ENCODE measurements around the gene COLEC12. TPM values are rescaled to one million over a fixed set of nuclear protein-coding genes. Genes with fewer than 3 reads are reported as not detected.

The COLEC12 gene
- total RNA-seq, 3 donors from 2014 or later (not counting 1 experiment from before 2014, with no cell fraction given), result not detected

GRCh38 chr18:410047-410455 is 90.5 kb downstream of the COLEC12 start:
- H3K4me3 Mint-ChIP-seq, result no peak overlapping the region
- Histone ChIP-seq H3K4me3 (ENCODE audit: low read length) (no peak overlapping the region), H3K36me3 (ENCODE audit: control insufficient read depth, insufficient read depth, low read length) (no peaks in the 10 kb centered on the region), H3K27ac (ENCODE audit: low read length) (no peak overlapping the region), H3K27me3 (ENCODE audit: control insufficient read depth, insufficient read depth, low read length) (no peaks in the 10 kb centered on the region), H3K4me1 (ENCODE audit: control insufficient read depth, insufficient read depth, low read length) (no peaks in the 10 kb centered on the region), H3K9me3 (ENCODE audit: control insufficient read depth, insufficient read depth, low read length) (peaks cover 3% of the 10 kb centered on the region)
- DNase-seq (no peak), ATAC-seq (no peak)
- H3K36me3 Mint-ChIP-seq, result no peaks in the 10 kb centered on the region
- intact Hi-C loops (cut with micrococcal nuclease), result no loop called here
- H3K9me3 Mint-ChIP-seq, result peaks cover 5 to 7% of the 10 kb centered on the region in 2 donors
- TF ChIP-seq CTCF (IDR thresholded peaks at IDR 0.05), result no peak
- no peak overlapping the region for H3K27ac Mint-ChIP-seq
- peaks cover 0 to 16% of the 10 kb centered on the region in 2 donors for H3K27me3 Mint-ChIP-seq (ENCODE audit: low read depth in 2 of 2)
- H3K4me1 Mint-ChIP-seq, result no peaks in the 10 kb centered on the region

DNA sequence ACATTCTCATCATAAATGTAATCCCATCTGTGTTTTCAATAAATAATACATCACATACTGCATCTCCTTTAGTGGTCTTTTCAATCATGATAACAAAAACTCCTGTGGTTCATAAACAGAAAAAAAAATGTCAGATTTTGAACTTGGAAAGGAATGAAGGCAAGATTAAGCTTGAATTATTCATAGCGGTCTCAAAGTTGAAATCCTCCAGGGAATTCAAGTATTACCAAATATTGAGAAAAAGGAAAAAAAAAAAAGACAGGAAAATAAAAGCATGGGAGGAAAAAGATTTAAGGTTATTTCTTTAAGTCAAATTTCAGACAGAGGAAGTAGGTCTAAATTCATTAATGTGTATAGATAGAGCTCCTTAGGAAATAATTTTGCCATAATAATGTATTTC is 92.1 kb downstream of the COLEC12 start:
- H3K9me3 ChIP-seq (ENCODE audit: control insufficient read depth, insufficient read depth, low read length), result peaks cover 6% of the 10 kb centered on the region
- Mint-ChIP-seq H3K4me1 (no peaks in the 10 kb centered on the region), H3K27me3 (ENCODE audit: low read depth in 2 of 2) (peaks cover 0 to 16% of the 10 kb centered on the region in 2 donors), H3K27ac (no peak overlapping the region), H3K9me3 (peaks cover 5 to 7% of the 10 kb centered on the region in 2 donors), H3K36me3 (no peaks in the 10 kb centered on the region), H3K4me3 (no peak overlapping the region)
- no peaks in the 10 kb centered on the region for H3K4me1 ChIP-seq (ENCODE audit: control insufficient read depth, insufficient read depth, low read length)
- DNase-seq (no peak), ATAC-seq (no peak)
- WGBS (ENCODE audit: insufficient coverage), result 100% methylated on average over 1 of the region's 1 CpG
- no peak for TF ChIP-seq CTCF (IDR thresholded peaks at IDR 0.05)
- no peaks in the 10 kb centered on the region for H3K36me3 ChIP-seq (ENCODE audit: control insufficient read depth, insufficient read depth, low read length)
- no peak overlapping the region for H3K4me3 ChIP-seq (ENCODE audit: low read length)
- intact Hi-C loops (cut with micrococcal nuclease), result no loop called here
- no peak overlapping the region for H3K27ac ChIP-seq (ENCODE audit: low read length)
- H3K27me3 ChIP-seq (ENCODE audit: control insufficient read depth, insufficient read depth, low read length), result no peaks in the 10 kb centered on the region

DNA sequence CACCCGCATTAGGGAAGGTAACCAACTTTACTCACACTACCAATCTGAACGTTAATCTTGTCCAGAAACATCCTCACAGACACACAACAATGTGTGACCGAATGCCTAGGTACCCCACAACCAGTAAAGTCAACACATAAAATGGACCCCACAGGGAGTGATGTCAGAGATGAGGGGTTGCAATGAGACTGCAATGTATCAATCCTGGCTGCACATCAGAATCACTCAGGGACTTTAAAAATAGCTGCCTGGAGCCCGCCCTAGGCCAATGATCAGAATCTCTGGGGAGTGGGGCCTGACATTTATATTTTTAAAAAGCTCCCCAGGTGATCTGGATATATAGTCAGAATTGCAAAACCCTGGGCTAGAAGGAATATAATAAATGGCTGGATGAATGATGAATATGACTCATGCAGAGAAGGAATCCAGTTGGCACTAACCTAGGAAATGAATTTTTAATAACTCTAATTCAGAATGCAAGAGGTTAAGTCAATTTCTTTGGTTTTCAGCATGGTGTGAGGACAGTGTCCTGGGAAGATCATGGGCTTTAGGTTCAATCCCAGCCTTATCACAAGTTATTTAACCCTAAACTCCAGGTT is 92.8 kb downstream of the COLEC12 start:
- Mint-ChIP-seq H3K9me3 (peaks cover 5 to 7% of the 10 kb centered on the region in 2 donors), H3K27ac (no peak overlapping the region), H3K4me1 (no peaks in the 10 kb centered on the region), H3K36me3 (no peaks in the 10 kb centered on the region), H3K4me3 (no peak overlapping the region), H3K27me3 (ENCODE audit: low read depth in 2 of 2) (peaks cover 0 to 16% of the 10 kb centered on the region in 2 donors)
- H3K27ac ChIP-seq (ENCODE audit: low read length), result no peak overlapping the region
- TF ChIP-seq CTCF (IDR thresholded peaks at IDR 0.05), result no peak
- intact Hi-C loops (cut with micrococcal nuclease), result no loop called here
- DNase-seq (no peak), ATAC-seq (no peak)
- WGBS (ENCODE audit: insufficient coverage), result 83% methylated on average over 4 of the region's 4 CpGs
- H3K36me3 ChIP-seq (ENCODE audit: control insufficient read depth, insufficient read depth, low read length), result no peaks in the 10 kb centered on the region
- no peaks in the 10 kb centered on the region for H3K4me1 ChIP-seq (ENCODE audit: control insufficient read depth, insufficient read depth, low read length)
- no peak overlapping the region for H3K4me3 ChIP-seq (ENCODE audit: low read length)
- no peaks in the 10 kb centered on the region for H3K27me3 ChIP-seq (ENCODE audit: control insufficient read depth, insufficient read depth, low read length)
- H3K9me3 ChIP-seq (ENCODE audit: control insufficient read depth, insufficient read depth, low read length), result peaks cover 6% of the 10 kb centered on the region

- Histone ChIP-seq H3K4me1 (ENCODE audit: control insufficient read depth, insufficient read depth, low read length) (no peaks in the 10 kb centered on the region), H3K36me3 (ENCODE audit: control insufficient read depth, insufficient read depth, low read length) (no peaks in the 10 kb centered on the region), H3K9me3 (ENCODE audit: control insufficient read depth, insufficient read depth, low read length) (peaks cover 6% of the 10 kb centered on the region), H3K4me3 (ENCODE audit: low read length) (no peak overlapping the region), H3K27ac (ENCODE audit: low read length) (no peak overlapping the region), H3K27me3 (ENCODE audit: control insufficient read depth, insufficient read depth, low read length) (no peaks in the 10 kb centered on the region)
- Mint-ChIP-seq H3K27me3 (ENCODE audit: low read depth in 2 of 2) (peaks cover 0 to 16% of the 10 kb centered on the region in 2 donors), H3K27ac (no peak overlapping the region), H3K4me3 (no peak overlapping the region), H3K36me3 (no peaks in the 10 kb centered on the region), H3K9me3 (peaks cover 5 to 7% of the 10 kb centered on the region in 2 donors), H3K4me1 (no peaks in the 10 kb centered on the region)
- DNase-seq (no peak), ATAC-seq (no peak)
- intact Hi-C loops (cut with micrococcal nuclease), result no loop called here
- 91% methylated on average over 3 of the region's 3 CpGs for WGBS (ENCODE audit: insufficient coverage)
- no peak for TF ChIP-seq CTCF (IDR thresholded peaks at IDR 0.05)
Measured at GRCh38 chr18:407191-407590, 93.3 kb downstream of the COLEC12 start.
